ENCODE data around the gene RXFP2. TPM values are rescaled to one million over a fixed set of nuclear protein-coding genes. Genes with fewer than 3 reads are reported as not detected.
A peak's percentile ranks its signal among the peaks of the same experiment; 100 is the strongest.

RXFP2 gene
- total and polyA plus RNA-seq, 7 donors, result not detected

DNA sequence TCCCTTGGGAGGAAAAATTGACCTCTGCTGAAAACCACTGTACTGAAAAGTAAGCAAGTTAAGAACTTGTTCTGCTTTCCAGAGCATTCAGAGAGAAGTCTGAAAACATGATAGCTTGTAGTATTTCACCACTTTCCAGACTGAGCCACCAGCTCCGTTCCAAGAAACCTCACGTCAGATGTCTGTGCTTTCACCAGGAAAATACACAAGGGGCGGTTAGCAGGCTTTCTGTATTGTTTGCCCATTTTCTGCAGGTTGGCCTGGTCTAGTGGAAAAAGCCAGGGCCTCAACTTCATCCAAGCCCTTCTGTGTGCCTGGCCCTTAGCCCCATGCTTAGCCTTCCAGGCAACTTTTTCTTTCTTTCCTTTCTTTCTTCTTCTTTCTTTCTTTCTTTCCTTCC lies 36.4 kb downstream of the RXFP2 start:
- intact Hi-C loops (cut with DNase I), result no loop called here
- H3K9me3 ChIP-seq, result no peaks in the 10 kb centered on the region
- H3K36me3 ChIP-seq, result no peaks in the 10 kb centered on the region
- TF ChIP-seq POLR2AphosphoS5 (IDR thresholded peaks at IDR 0.05) (peak in 1 of 4 donors; percentile 13), POLR2A (IDR thresholded peaks at IDR 0.05) (no peak)
- TF ChIP-seq, protein P1, sequence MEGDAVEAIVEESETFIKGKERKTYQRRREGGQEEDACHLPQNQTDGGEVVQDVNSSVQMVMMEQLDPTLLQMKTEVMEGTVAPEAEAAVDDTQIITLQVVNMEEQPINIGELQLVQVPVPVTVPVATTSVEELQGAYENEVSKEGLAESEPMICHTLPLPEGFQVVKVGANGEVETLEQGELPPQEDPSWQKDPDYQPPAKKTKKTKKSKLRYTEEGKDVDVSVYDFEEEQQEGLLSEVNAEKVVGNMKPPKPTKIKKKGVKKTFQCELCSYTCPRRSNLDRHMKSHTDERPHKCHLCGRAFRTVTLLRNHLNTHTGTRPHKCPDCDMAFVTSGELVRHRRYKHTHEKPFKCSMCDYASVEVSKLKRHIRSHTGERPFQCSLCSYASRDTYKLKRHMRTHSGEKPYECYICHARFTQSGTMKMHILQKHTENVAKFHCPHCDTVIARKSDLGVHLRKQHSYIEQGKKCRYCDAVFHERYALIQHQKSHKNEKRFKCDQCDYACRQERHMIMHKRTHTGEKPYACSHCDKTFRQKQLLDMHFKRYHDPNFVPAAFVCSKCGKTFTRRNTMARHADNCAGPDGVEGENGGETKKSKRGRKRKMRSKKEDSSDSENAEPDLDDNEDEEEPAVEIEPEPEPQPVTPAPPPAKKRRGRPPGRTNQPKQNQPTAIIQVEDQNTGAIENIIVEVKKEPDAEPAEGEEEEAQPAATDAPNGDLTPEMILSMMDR (IDR thresholded peaks at IDR 0.05), result no peak
- H3K27ac ChIP-seq, result no peak overlapping the region
- 83 to 89% methylated on average over 3 of the region's 3 CpGs for WGBS, 2 donors
- no peak overlapping the region for H3K4me3 ChIP-seq
- DNase-seq, result peak; percentile 66
- no peaks in the 10 kb centered on the region for H3K4me1 ChIP-seq
- no peaks in the 10 kb centered on the region for H3K27me3 ChIP-seq

DNA sequence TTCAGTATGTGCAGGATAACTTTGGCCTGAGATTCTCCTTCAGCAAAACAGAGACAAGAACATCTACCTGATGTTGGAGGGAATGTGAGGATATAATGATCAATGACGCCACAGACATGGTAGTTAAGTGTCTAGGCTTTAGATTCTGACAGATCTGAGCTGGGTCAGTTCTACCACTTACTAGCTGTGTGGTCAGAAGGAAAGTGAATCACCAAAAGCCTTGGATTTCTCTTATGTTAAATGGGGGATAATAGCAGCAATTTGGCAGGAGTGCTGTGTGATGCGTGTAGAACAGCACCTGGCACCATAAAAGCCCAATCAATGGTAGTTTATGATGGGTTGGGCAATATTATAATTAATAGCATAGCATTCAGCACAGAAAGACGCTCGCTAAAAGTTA lies 41.7 kb downstream of the RXFP2 start:
- Histone ChIP-seq H3K4me3 (no peak overlapping the region), H3K27me3 (no peaks in the 10 kb centered on the region), H3K27ac (no peak overlapping the region), H3K36me3 (no peaks in the 10 kb centered on the region), H3K9me3 (no peaks in the 10 kb centered on the region), H3K4me1 (no peaks in the 10 kb centered on the region)
- intact Hi-C loops (cut with DNase I), result no loop called here
- DNase-seq, result no peak
- TF ChIP-seq, protein P1 (IDR thresholded peaks at IDR 0.05), result no peak
- TF ChIP-seq EP300 (IDR thresholded peaks at IDR 0.05) (no peak), POLR2A (IDR thresholded peaks at IDR 0.05) (no peak), POLR2AphosphoS5 (IDR thresholded peaks at IDR 0.05) (no peak)
- WGBS, 2 donors, result 26 to 51% methylated on average over 4 of the region's 4 CpGs

DNA sequence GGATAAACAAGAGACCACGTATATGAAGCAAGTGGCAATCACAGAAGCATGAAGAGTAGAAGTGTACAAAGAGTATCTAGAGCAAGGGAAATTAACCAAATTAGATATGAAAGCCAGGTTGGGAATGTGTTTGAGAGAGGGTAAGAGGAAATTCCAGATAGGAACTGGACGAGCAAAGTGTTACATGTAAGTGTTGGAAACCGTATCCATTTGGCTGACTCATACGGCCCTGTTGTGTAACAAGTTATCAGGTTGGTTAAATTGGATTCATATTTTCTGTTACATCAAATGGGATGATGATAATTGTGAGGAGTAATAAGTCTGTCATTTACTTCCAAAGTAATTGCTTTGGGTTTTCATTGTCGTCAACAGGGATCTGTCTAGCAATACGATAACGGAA lies 46.7 kb downstream of the RXFP2 start:
- no peaks in the 10 kb centered on the region for H3K9me3 ChIP-seq
- no peak for DNase-seq
- 71 to 83% methylated on average over 7 of the region's 7 CpGs for WGBS, 2 donors
- intact Hi-C loops (cut with DNase I), result no loop called here
- no peaks in the 10 kb centered on the region for H3K4me1 ChIP-seq
- H3K4me3 ChIP-seq, result no peak overlapping the region
- TF ChIP-seq, protein P1 (IDR thresholded peaks at IDR 0.05), result no peak
- no peak for TF ChIP-seq POLR2AphosphoS5 (IDR thresholded peaks at IDR 0.05)
- H3K27me3 ChIP-seq, result no peaks in the 10 kb centered on the region
- H3K27ac ChIP-seq, result no peak overlapping the region
- no peaks in the 10 kb centered on the region for H3K36me3 ChIP-seq

DNA sequence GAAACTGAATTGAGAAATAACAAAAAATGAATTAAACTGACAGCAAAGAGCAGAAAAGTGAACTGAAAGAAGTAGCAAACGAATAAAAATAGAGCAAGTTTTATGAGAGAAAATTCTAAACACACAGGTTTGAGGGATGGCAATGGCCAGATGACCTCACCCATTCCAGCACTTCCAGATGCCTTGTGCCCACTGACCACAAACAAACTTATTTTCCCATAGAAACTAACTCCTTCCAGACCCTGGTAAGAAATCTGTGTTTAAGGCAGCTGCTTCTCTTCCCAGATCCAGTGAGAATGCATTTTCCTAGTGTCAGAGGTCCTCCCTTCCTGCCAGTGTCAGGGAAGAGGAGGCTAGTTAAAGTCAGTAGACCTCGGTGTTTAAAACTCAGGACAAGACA lies 51.7 kb downstream of the RXFP2 start:
- no peak overlapping the region for H3K27ac ChIP-seq
- intact Hi-C loops (cut with DNase I), result no loop called here
- H3K4me3 ChIP-seq, result no peak overlapping the region
- DNase-seq, result no peak
- TF ChIP-seq, protein P1 (IDR thresholded peaks at IDR 0.05), result no peak
- TF ChIP-seq POLR2A (IDR thresholded peaks at IDR 0.05) (no peak), EP300 (IDR thresholded peaks at IDR 0.05) (no peak), POLR2AphosphoS5 (IDR thresholded peaks at IDR 0.05) (no peak)
- no peaks in the 10 kb centered on the region for H3K9me3 ChIP-seq
- H3K4me1 ChIP-seq, result no peaks in the 10 kb centered on the region
- 64 to 75% methylated on average over 2 of the region's 2 CpGs for WGBS, 2 donors
- no peaks in the 10 kb centered on the region for H3K36me3 ChIP-seq
- no peaks in the 10 kb centered on the region for H3K27me3 ChIP-seq

DNA sequence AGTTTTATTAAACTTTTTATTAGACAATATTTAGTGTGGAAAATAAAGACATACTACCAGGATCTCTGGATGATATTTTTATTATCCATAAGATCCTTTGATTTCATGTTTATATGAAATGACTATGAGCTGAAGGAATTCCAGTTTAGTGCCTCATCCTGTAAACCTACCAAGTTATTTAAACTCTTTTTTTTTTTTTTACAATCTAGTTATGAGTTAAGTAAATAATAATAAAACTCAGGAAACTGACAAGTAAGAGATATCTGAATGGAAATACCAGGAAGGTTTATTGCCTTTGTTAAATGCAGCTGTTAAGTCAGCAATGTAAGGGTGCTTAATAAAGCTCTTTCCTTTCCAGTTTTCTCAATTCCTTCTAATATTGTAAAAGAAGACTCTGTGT lies 53.9 kb downstream of the RXFP2 start:
- DNase-seq, result no peak
- intact Hi-C loops (cut with DNase I), result no loop called here
- H3K27ac ChIP-seq, result no peak overlapping the region
- H3K9me3 ChIP-seq, result no peaks in the 10 kb centered on the region
- no peaks in the 10 kb centered on the region for H3K4me1 ChIP-seq
- H3K27me3 ChIP-seq, result no peaks in the 10 kb centered on the region
- no peak overlapping the region for H3K4me3 ChIP-seq
- H3K36me3 ChIP-seq, result no peaks in the 10 kb centered on the region
- TF ChIP-seq, protein P1 (IDR thresholded peaks at IDR 0.05), result no peak
- TF ChIP-seq POLR2A (IDR thresholded peaks at IDR 0.05) (no peak), POLR2AphosphoS5 (IDR thresholded peaks at IDR 0.05) (no peak), EP300 (IDR thresholded peaks at IDR 0.05) (no peak)
